Ishikawa (cell line): ENCODE results near the gene SPTBN5.

Experiments
- CEBPB ChIP-seq: IDR thresholded peaks from 2 replicates; pipeline ENCODE4 v1.6.1; 2012
- CREB1 ChIP-seq: IDR thresholded peaks from 2 replicates; pipeline ENCODE4 v1.6.1; 2012; ENCODE audit warnings: low read depth
- EGR1 ChIP-seq: IDR thresholded peaks from 2 replicates; pipeline ENCODE4 v1.6.1; 2012
- EP300 ChIP-seq: IDR thresholded peaks from 2 replicates; pipeline ENCODE4 v1.6.1; 2012; ENCODE audit warnings: borderline replicate concordance
- FOXM1 ChIP-seq: IDR thresholded peaks from 2 replicates; pipeline ENCODE4 v1.6.1; 2012; ENCODE audit warnings: low read depth, borderline replicate concordance
- RAD21 ChIP-seq: IDR thresholded peaks from 2 replicates; pipeline ENCODE4 v1.6.1; 2012; ENCODE audit warnings: low read depth
- TAF1 ChIP-seq: IDR thresholded peaks from 2 replicates; pipeline ENCODE4 v1.6.1; 2012; ENCODE audit warnings: low read depth, mild to moderate bottlenecking
- TCF12 ChIP-seq: IDR thresholded peaks from 2 replicates; pipeline ENCODE4 v1.6.1; 2012; ENCODE audit warnings: low read depth
- YY1 ChIP-seq: IDR thresholded peaks from 2 replicates; pipeline ENCODE4 v1.6.1; 2012; ENCODE audit warnings: low read depth
- TF ChIP-seq, protein P1 (sequence below): IDR thresholded peaks from 2 replicates; pipeline ENCODE4 v1.6.1; 2012; ENCODE audit warnings: low read depth, mild to moderate bottlenecking

DNA sequence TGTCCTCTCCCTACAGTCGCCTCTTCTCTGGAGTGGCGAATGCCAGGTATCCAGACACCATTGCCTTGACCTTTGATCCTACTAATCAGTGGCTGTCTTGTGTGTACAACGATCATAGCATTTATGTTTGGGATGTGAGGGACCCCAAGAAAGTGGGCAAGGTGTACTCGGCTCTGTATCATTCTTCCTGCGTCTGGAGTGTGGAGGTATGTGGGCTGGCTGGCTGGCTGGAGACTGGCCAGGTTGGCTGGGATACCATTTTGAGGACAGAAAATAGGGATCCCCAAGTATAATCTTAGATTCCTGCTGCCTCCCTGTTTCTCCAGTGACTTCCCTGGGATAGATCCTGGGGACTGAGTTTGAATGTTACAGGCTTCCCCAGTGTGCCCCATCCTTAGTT lies 79.3 kb downstream of the SPTBN5 start:
- TF ChIP-seq YY1 (no peak), TAF1 (no peak), CREB1 (no peak), EP300 (no peak), TCF12 (no peak), FOXM1 (no peak), EGR1 (no peak), CEBPB (no peak), RAD21 (no peak)
- TF ChIP-seq, protein P1, sequence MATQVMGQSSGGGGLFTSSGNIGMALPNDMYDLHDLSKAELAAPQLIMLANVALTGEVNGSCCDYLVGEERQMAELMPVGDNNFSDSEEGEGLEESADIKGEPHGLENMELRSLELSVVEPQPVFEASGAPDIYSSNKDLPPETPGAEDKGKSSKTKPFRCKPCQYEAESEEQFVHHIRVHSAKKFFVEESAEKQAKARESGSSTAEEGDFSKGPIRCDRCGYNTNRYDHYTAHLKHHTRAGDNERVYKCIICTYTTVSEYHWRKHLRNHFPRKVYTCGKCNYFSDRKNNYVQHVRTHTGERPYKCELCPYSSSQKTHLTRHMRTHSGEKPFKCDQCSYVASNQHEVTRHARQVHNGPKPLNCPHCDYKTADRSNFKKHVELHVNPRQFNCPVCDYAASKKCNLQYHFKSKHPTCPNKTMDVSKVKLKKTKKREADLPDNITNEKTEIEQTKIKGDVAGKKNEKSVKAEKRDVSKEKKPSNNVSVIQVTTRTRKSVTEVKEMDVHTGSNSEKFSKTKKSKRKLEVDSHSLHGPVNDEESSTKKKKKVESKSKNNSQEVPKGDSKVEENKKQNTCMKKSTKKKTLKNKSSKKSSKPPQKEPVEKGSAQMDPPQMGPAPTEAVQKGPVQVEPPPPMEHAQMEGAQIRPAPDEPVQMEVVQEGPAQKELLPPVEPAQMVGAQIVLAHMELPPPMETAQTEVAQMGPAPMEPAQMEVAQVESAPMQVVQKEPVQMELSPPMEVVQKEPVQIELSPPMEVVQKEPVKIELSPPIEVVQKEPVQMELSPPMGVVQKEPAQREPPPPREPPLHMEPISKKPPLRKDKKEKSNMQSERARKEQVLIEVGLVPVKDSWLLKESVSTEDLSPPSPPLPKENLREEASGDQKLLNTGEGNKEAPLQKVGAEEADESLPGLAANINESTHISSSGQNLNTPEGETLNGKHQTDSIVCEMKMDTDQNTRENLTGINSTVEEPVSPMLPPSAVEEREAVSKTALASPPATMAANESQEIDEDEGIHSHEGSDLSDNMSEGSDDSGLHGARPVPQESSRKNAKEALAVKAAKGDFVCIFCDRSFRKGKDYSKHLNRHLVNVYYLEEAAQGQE, result no peak
